Thymus (tissue), 11 donors: Measurements from ENCODE around the gene DEPDC5. TPM values are rescaled to one million over a fixed set of nuclear protein-coding genes. Genes with fewer than 3 reads are reported as not detected.

Experiments
- DNase-seq, 9 donors: peaks; one replicate each; pipeline ENCODE4 v3.0.0-alpha.2; 2013; ENCODE audit warnings: low spot score in 9 of 9, low read depth in 6 of 9, missing footprints in 1 of 9
- H3K27ac ChIP-seq, 2 donors: one replicate each; pipeline ENCODE4 v1.5.1; 2013; ENCODE audit warnings: control low read depth in 1 of 2, low read depth in 1 of 2, low read length in 1 of 2, mild to moderate bottlenecking in 1 of 2, moderate library complexity in 1 of 2
- H3K27me3 ChIP-seq, 2 donors: one replicate each; pipeline ENCODE4 v1.5.1; 2013; ENCODE audit warnings: low read length in 1 of 2; ENCODE audit not compliant: control insufficient read depth in 2 of 2, insufficient read depth in 1 of 2
- H3K36me3 ChIP-seq, 2 donors: one replicate each; pipeline ENCODE4 v1.5.1; 2013; ENCODE audit warnings: low read length in 1 of 2, mild to moderate bottlenecking in 1 of 2, moderate library complexity in 1 of 2; ENCODE audit not compliant: control insufficient read depth in 2 of 2, insufficient read depth in 2 of 2
- H3K4me1 ChIP-seq, 2 donors: one replicate each; pipeline ENCODE4 v1.5.1; 2013; ENCODE audit warnings: low read length in 2 of 2; ENCODE audit not compliant: control insufficient read depth in 2 of 2, insufficient read depth in 2 of 2
- H3K4me3 ChIP-seq, 2 donors: one replicate each; pipeline ENCODE4 v1.5.1; 2013; ENCODE audit warnings: low read length in 2 of 2, control low read depth in 1 of 2, mild to moderate bottlenecking in 1 of 2
- H3K9me3 ChIP-seq, 2 donors: one replicate each; pipeline ENCODE4 v1.5.1; 2013; ENCODE audit warnings: low read length in 1 of 2, mild to moderate bottlenecking in 1 of 2; ENCODE audit not compliant: control insufficient read depth in 2 of 2, insufficient read depth in 1 of 2
- WGBS: extraction: QIAGEN DNeasy Blood & Tissue Kit; methylation state at CpG from one replicate; pipeline ENCODE4 v1.1.7; 2013; 5-methylcytosine and 5-hydroxymethylcytosine counted together
- polyA plus RNA-seq: library from polyadenylated mRNA; stranded (reverse); fragments of 200-250 nt; gene quantifications from one replicate; pipeline ENCODE4 v1.2.3, GENCODE V29; 2013
- total RNA-seq: library from RNA; stranded (reverse); fragments of 120-200 nt; gene quantifications from one replicate; pipeline ENCODE4 v1.2.4, GENCODE V29; 2013
- donor health status: healthy.

Gene DEPDC5
- total and polyA plus RNA-seq, 2 donors: 9.2 to 10.5 TPM

- H3K27ac ChIP-seq: no peak overlapping the region
- 96% methylated on average over 6 of the region's 6 CpGs for WGBS
- no peaks in the 10 kb centered on the region for H3K9me3 ChIP-seq
- H3K36me3 ChIP-seq: peaks cover 0 to 23% of the 10 kb centered on the region in 2 donors
- H3K4me1 ChIP-seq: no peaks in the 10 kb centered on the region
- DNase-seq: no peak
- H3K27me3 ChIP-seq: no peaks in the 10 kb centered on the region
- H3K4me3 ChIP-seq: no peak overlapping the region
These were observed 127.4 kb downstream of the DEPDC5 start for GRCh38 chr22:31881200-31881599.

- no peak for DNase-seq
- H3K4me1 ChIP-seq: no peaks in the 10 kb centered on the region
- no peaks in the 10 kb centered on the region for H3K27me3 ChIP-seq
- over 99% methylated on average over 3 of the region's 3 CpGs for WGBS
- H3K9me3 ChIP-seq: no peaks in the 10 kb centered on the region
- H3K27ac ChIP-seq: no peak overlapping the region
- no peak overlapping the region for H3K4me3 ChIP-seq
- H3K36me3 ChIP-seq: peaks cover 0 to 24% of the 10 kb centered on the region in 2 donors
These were observed 128.0 kb downstream of the DEPDC5 start for GRCh38 chr22:31881865-31882264.

- no peak for DNase-seq
- peaks cover 0 to 24% of the 10 kb centered on the region in 2 donors for H3K36me3 ChIP-seq
These were observed 129.2 kb downstream of the DEPDC5 start for GRCh38 chr22:31882971-31883370.

GRCh38 chr22:31883989-31884388 lies 130.2 kb downstream of the DEPDC5 start:
- Histone ChIP-seq H3K27me3 (no peaks in the 10 kb centered on the region), H3K27ac (no peak overlapping the region), H3K4me3 (no peak overlapping the region), H3K36me3 (peaks cover 0 to 27% of the 10 kb centered on the region in 2 donors), H3K4me1 (no peaks in the 10 kb centered on the region), H3K9me3 (no peaks in the 10 kb centered on the region)
- WGBS: 97% methylated on average over 6 of the region's 6 CpGs
- DNase-seq: no peak

More at GRCh38 chr22:31882971-31883370, 129.2 kb downstream of the DEPDC5 start:
- no peak overlapping the region for H3K4me3 ChIP-seq
- H3K9me3 ChIP-seq: no peaks in the 10 kb centered on the region
- WGBS: 95% methylated on average over 3 of the region's 3 CpGs
- no peaks in the 10 kb centered on the region for H3K4me1 ChIP-seq
- no peaks in the 10 kb centered on the region for H3K27me3 ChIP-seq
- no peak overlapping the region for H3K27ac ChIP-seq

DNA sequence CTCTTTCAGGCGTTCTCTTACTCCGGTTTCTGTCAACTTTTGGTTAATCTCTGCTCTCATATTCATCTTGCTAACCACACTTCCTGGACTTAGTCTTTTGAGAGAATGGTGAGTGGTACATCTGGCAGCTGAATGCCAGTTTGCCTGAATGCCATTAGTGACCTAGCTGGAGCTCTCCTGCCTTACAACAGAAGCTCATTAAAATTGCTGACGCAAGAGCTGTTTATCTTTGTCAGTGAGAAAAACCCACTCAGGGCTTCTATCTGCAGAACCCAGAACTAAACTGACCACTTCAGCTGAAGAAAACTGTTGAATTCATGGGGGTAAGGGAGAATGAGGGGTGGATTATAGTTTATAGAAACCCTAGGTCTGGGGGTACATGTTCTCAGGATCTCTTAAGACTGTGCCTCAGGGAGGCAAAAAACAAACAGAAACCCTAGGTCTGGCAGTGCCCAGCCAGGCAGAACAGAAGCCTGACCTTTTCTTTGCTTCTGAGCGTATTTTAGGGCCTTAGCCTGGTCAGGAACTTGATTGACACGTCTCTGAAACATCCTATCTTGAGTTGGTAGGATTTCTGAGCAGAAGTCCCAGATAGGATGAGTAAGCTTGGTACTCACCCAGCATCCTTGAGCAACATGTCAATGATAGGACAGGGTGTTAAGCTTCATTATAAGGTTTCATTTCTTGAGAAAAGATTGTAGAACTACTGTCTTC lies 137.7 kb downstream of the DEPDC5 start:
- no peaks in the 10 kb centered on the region for H3K9me3 ChIP-seq
- H3K4me1 ChIP-seq: no peaks in the 10 kb centered on the region
- no peak for DNase-seq
- no peaks in the 10 kb centered on the region for H3K27me3 ChIP-seq
- no peak overlapping the region for H3K4me3 ChIP-seq
- peaks cover 11 to 16% of the 10 kb centered on the region in 2 donors for H3K36me3 ChIP-seq
- WGBS: 87% methylated on average over 5 of the region's 5 CpGs
- H3K27ac ChIP-seq: no peak overlapping the region

- H3K9me3 ChIP-seq: no peaks in the 10 kb centered on the region
- no peak overlapping the region for H3K27ac ChIP-seq
- H3K4me3 ChIP-seq: no peak overlapping the region
- H3K36me3 ChIP-seq: peaks cover 11 to 21% of the 10 kb centered on the region in 2 donors
- no peaks in the 10 kb centered on the region for H3K27me3 ChIP-seq
- no peak for DNase-seq
- no peaks in the 10 kb centered on the region for H3K4me1 ChIP-seq
- 98% methylated on average over 2 of the region's 2 CpGs for WGBS
These were observed 138.2 kb downstream of the DEPDC5 start for GRCh38 chr22:31892080-31892433.

DNA sequence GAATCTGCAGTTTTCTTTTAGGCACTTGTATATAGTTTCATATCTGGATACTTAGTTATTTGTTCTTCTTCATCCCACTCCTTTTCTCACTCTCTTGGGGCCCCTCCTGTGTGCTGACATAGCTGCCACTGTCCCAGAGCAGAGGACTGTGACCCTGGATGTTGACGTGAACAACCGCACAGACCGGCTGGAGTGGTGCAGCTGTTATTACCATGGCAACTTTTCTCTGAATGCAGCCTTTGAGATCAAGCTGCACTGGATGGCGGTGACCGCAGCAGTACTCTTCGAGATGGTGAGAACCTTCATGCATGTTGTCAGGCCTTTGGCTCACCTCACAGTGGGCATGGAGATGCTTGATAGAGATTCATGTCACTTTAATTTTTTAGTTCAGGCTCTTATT lies 139.6 kb downstream of the DEPDC5 start:
- DNase-seq: no peak
- peaks cover 21 to 29% of the 10 kb centered on the region in 2 donors for H3K36me3 ChIP-seq

GRCh38 chr22:31895411-31896123 lies 141.7 kb downstream of the DEPDC5 start:
- H3K27me3 ChIP-seq: no peaks in the 10 kb centered on the region
- no peak for DNase-seq
- no peak overlapping the region for H3K27ac ChIP-seq
- WGBS: 96% methylated on average over 2 of the region's 2 CpGs
- no peaks in the 10 kb centered on the region for H3K9me3 ChIP-seq
- no peaks in the 10 kb centered on the region for H3K4me1 ChIP-seq
- H3K36me3 ChIP-seq: peaks cover 24 to 30% of the 10 kb centered on the region in 2 donors
- no peak overlapping the region for H3K4me3 ChIP-seq

More for the DNA sequence above, 139.6 kb downstream of the DEPDC5 start:
- no peaks in the 10 kb centered on the region for H3K4me1 ChIP-seq
- no peaks in the 10 kb centered on the region for H3K27me3 ChIP-seq
- WGBS: 95% methylated on average over 6 of the region's 6 CpGs
- H3K9me3 ChIP-seq: no peaks in the 10 kb centered on the region
- H3K4me3 ChIP-seq: no peak overlapping the region
- no peak overlapping the region for H3K27ac ChIP-seq

- DNase-seq: no peak
- WGBS: 100% methylated on average over 1 of the region's 1 CpG
- peaks cover 24 to 32% of the 10 kb centered on the region in 2 donors for H3K36me3 ChIP-seq
These were observed 142.7 kb downstream of the DEPDC5 start for GRCh38 chr22:31896472-31896871.

More at GRCh38 chr22:31896472-31896871, 142.7 kb downstream of the DEPDC5 start:
- Histone ChIP-seq H3K27me3 (no peaks in the 10 kb centered on the region), H3K4me3 (no peak overlapping the region), H3K4me1 (no peaks in the 10 kb centered on the region), H3K27ac (no peak overlapping the region), H3K9me3 (no peaks in the 10 kb centered on the region)
